ENCODE results near the gene ACACA. TPM values are rescaled to one million over a fixed set of nuclear protein-coding genes. Genes with fewer than 3 reads are reported as not detected.

ACACA gene
- total and polyA plus RNA-seq, 2 donors (not counting 3 experiments of a cell fraction or from before 2014, with no cell fraction given), result 55.3 to 124 TPM

DNA sequence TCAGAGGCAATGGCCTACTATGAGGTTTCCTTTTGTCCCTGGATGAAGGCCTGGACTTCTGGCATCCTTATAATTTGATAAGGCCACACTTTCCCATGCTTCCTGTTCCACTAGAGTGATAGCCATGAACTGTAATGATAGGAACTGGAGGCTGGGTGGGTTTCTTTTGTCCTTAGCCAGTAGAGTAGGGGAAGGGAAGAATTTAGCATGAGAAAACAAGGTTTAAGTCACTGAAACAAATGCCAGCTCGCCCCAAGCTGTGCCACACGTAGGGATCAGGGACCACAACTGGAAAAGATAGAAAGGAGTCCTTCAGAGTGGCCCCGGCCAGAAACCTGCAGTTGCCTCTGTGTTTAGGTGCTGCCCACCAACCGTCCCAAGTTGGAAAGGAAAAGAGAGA is 111.7 kb downstream of the ACACA start:
- H3K9ac ChIP-seq (replicated peaks; ENCODE audit: extremely low read depth, insufficient read depth, low read length), result no peak overlapping the region
- TF ChIP-seq POLR2AphosphoS5 (IDR thresholded peaks at IDR 0.05; ENCODE audit: insufficient read depth, low read depth, low read length), result no peak
- TF ChIP-seq, protein P1, sequence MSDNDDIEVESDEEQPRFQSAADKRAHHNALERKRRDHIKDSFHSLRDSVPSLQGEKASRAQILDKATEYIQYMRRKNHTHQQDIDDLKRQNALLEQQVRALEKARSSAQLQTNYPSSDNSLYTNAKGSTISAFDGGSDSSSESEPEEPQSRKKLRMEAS (IDR thresholded peaks at IDR 0.05; ENCODE audit: insufficient read depth, insufficient read length), result no peak
- no peak for TF ChIP-seq FOS (IDR thresholded peaks at IDR 0.05; ENCODE audit: borderline replicate concordance, insufficient read depth, low read length)
- no peak for TF ChIP-seq JUN (IDR thresholded peaks at IDR 0.05; ENCODE audit: borderline replicate concordance, insufficient read depth, insufficient read length, low read depth)
- TF ChIP-seq MYC (IDR thresholded peaks at IDR 0.05; ENCODE audit: low read depth, low read length), result no peak
- TF ChIP-seq, protein P2, sequence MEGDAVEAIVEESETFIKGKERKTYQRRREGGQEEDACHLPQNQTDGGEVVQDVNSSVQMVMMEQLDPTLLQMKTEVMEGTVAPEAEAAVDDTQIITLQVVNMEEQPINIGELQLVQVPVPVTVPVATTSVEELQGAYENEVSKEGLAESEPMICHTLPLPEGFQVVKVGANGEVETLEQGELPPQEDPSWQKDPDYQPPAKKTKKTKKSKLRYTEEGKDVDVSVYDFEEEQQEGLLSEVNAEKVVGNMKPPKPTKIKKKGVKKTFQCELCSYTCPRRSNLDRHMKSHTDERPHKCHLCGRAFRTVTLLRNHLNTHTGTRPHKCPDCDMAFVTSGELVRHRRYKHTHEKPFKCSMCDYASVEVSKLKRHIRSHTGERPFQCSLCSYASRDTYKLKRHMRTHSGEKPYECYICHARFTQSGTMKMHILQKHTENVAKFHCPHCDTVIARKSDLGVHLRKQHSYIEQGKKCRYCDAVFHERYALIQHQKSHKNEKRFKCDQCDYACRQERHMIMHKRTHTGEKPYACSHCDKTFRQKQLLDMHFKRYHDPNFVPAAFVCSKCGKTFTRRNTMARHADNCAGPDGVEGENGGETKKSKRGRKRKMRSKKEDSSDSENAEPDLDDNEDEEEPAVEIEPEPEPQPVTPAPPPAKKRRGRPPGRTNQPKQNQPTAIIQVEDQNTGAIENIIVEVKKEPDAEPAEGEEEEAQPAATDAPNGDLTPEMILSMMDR (IDR thresholded peaks at IDR 0.05; ENCODE audit: extremely low read depth in 1 of 2, insufficient read depth in 1 of 2, low read depth in 1 of 2, low read length in 2 of 2), result no peak
- TF ChIP-seq GATA2 (IDR thresholded peaks at IDR 0.05; ENCODE audit: insufficient read depth, insufficient read length, low read depth, low read length), result no peak
- peaks cover 38% of the 10 kb centered on the region for H3K79me2 ChIP-seq (ENCODE audit: control insufficient read depth, insufficient read depth, low read length)
- intact Hi-C loops (cut with micrococcal nuclease), result loop anchor here (5.0 kb wide), 1 partner anchor 62 kb away; no protein-coding TSS in a partner anchor
- H3K4me1 ChIP-seq (ENCODE audit: control insufficient read depth, extremely low read depth, insufficient read depth, low read length), result peaks cover 30% of the 10 kb centered on the region
- no peaks in the 10 kb centered on the region for H3K9me3 ChIP-seq (replicated peaks; ENCODE audit: control insufficient read depth, insufficient read depth, low read length)
- no peak overlapping the region for H3K27ac ChIP-seq (ENCODE audit: insufficient read depth, low read depth, low read length)
- no TSS peak for BruUV-seq (replicated peaks)
- no peaks in the 10 kb centered on the region for H4K20me1 ChIP-seq (replicated peaks; ENCODE audit: control insufficient read depth, extremely low read depth, insufficient read depth, low read length)
- DNase-seq (ENCODE audit: low read depth, low spot score) (peak; percentile 61), FAIRE-seq (no peak)
- H3K4me2 ChIP-seq (ENCODE audit: insufficient read depth, low read length), result no peak overlapping the region
- H3K4me3 ChIP-seq (replicated peaks in 1 of 3; ENCODE audit: insufficient read depth in 1 of 3, low read depth in 1 of 3, low read length in 3 of 3), result no peak overlapping the region
- no peaks in the 10 kb centered on the region for H3K36me3 ChIP-seq (ENCODE audit: control insufficient read depth in 2 of 2, extremely low read depth in 1 of 2, insufficient read depth in 2 of 2, low read length in 2 of 2)
- dilution Hi-C loops (cut with MboI; ENCODE audit: extremely low pct_ligation_motif_present, low sequenced_read_pairs), result no loop called here
- no peaks in the 10 kb centered on the region for H3K9me1 ChIP-seq (replicated peaks; ENCODE audit: control insufficient read depth, extremely low read depth, insufficient read depth, low read length)
- CTCF ChIA-PET, result no interaction called here
- no peaks in the 10 kb centered on the region for H3K27me3 ChIP-seq (ENCODE audit: control insufficient read depth in 2 of 2, insufficient read depth in 2 of 2, low read length in 2 of 2)
- H2AFZ ChIP-seq (ENCODE audit: low read depth, low read length), result no peak overlapping the region
- POLR2A ChIA-PET, result no interaction called here

Data from endothelial cell of umbilical vein (primary cell).